Embryonic facial prominence (tissue), 1 donor: ENCODE measurements around the gene KRTAP9-6.
"Not testable (repeated sequence)": the region's sequence is repeated elsewhere in the genome, so short reads cannot be mapped to it uniquely, and the experiment has no call there.

Experiments used
- DNase-seq: peaks from one replicate; pipeline ENCODE4 v3.0.0-alpha.2; 2016; ENCODE audit errors: extremely low spot score

Gene KRTAP9-6

GRCh38 chr17:41271323-41271722 lies 6.1 kb downstream of the KRTAP9-6 start:
- not testable (repeated sequence) for DNase-seq

DNA sequence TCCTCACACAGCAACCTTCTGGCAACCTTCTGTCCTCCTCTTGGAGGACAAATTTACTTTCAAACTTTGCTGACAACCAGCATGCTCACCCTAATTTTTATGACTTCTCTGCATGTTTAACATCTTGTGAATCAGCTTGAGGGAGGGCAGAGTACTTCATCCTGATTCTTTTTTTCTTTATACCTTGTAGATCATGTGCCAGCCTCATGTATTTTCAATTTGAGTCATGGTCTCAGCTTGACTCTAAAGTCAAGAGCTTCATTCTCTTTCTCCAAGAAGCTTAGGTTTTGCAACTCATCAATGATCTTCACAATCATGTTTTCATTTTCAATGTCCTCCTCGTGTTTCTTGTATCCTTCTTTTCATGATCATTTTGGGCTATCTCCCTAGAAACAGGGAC lies 6.7 kb downstream of the KRTAP9-6 start:
- no peak for DNase-seq

DNA sequence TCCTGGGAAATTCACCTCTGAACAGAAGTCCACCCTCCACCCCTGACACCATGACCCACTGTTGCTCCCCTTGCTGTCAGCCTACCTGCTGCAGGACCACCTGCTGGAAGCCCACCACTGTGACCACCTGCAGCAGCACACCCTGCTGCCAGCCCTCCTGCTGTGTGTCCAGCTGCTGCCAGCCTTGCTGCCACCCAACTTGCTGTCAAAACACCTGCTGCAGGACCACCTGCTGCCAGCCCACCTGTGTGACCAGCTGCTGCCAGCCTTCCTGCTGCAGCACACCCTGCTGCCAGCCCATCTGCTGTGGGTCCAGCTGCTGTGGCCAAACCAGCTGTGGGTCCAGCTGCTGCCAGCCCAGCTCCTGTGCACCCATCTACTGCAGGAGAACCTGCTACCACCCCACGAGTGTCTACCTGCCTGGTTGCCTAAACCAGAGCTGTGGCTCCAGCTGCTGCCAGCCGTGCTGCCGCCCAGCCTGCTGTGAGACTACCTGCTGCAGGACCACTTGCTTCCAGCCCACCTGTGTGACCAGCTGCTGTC lies 10.5 kb downstream of the KRTAP9-6 start, which contains the start of gene KRTAP9-7:
Gene KRTAP9-7 (plus strand): TSS at position 51 of the 543 bp plus-strand sequence. CDS start 0 bp downstream, at position 51.
- not testable (repeated sequence) for DNase-seq

GRCh38 chr17:41278176-41278955 lies 13.2 kb downstream of the KRTAP9-6 start:
- DNase-seq, result no peak

- no peak for DNase-seq
Observed at GRCh38 chr17:41284043-41284442, 18.9 kb downstream of the KRTAP9-6 start.

- DNase-seq, result no peak
Observed at GRCh38 chr17:41284546-41284945, 19.4 kb downstream of the KRTAP9-6 start.

DNA sequence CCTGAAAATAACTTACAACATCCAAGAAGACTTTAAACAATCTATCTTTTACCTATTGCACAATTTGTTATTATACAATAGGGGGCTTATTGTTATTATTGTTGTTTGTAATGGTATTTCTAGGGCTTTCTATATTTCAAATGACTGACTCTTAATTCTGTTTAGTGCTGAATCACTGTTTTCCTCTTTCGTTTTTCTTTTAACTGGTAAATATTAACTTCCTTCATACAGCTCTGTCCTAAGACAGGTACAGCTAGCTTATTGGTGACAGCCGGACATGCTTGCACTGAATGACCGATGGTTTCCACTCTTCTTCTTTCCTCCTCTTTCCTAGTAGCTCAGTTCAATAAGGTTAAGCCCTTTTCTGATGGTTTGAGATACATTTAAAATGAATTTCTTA lies 21.9 kb downstream of the KRTAP9-6 start:
- no peak for DNase-seq

- DNase-seq, result no peak
Observed at GRCh38 chr17:41294016-41294415, 28.8 kb downstream of the KRTAP9-6 start.

GRCh38 chr17:41296846-41297245 lies 31.7 kb downstream of the KRTAP9-6 start:
- DNase-seq, result peak; percentile 8

GRCh38 chr17:41298458-41299135 lies 33.4 kb downstream of the KRTAP9-6 start:
- no peak for DNase-seq

- DNase-seq, result no peak
Observed at GRCh38 chr17:41301204-41301790, 36.1 kb downstream of the KRTAP9-6 start.

DNA sequence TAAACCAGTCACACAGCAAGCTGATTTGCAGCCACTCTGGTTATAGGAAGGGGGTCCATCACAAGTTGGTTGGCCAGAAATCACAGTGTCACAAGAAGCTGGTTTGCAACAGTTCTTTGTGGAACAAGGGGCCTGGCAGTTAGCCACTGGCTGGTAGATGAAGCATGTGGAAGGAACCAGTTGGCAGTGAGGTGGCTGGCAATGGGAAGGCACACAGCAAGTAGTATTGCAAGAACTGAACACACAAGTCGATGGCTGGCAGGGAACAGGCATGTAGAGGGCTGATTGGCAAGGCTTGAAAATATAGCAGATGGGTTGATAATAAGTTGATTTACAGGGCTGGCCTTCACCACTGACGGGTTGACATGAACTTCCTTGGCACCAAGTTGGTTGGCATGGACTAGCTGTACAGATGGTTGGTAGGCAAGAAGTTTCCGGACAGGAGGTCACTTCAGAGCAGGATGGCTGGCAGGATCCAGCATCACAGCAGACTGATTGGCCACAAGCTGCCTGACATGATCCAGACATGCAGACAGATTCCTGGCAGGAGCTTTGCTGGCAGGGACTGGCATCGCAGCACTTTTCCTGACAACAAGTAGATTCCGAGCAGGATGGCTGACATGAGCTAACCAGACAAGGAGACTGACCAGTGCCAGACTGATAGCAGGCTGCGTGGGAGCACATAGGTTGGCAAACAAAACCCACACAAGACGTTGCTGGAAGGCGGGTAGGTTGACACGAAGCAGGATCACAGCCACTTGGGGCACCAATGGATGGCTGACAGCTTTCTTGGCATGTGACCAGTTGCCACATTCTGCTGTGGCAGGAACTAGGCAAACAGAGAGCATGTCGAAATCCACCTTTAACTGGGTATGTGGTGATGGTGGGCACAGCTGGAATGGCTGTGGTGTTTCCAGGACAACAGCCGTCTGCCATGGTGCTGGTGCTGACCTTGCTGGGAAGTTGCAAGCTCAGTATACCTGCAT lies 37.0 kb downstream of the KRTAP9-6 start, which contains the start of gene KRTAP29-1:
Gene KRTAP29-1 (minus strand): TSS at position 936 of the 986 bp plus-strand sequence. CDS start 0 bp downstream, at position 936.
- DNase-seq, result no peak

DNA sequence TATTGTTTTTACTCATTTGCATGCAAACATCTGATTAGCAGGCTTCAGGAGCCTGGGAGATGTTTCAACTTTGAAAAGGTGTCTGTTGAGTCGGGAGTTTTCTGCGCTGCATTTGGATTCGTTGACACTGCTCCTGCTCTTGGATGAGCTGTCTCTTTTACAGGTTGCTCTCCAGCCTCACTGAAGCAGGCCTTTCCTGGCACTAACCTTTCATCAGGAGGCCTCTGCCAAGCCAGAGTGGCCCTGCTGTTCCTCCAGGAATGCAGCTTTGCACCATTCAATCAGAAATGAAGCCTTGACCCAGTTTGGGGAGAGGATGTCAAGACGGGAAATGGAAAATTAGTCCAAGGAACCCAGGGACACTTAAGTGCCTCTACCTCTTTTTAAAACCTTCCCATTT lies 37.8 kb downstream of the KRTAP9-6 start:
- no peak for DNase-seq

DNA sequence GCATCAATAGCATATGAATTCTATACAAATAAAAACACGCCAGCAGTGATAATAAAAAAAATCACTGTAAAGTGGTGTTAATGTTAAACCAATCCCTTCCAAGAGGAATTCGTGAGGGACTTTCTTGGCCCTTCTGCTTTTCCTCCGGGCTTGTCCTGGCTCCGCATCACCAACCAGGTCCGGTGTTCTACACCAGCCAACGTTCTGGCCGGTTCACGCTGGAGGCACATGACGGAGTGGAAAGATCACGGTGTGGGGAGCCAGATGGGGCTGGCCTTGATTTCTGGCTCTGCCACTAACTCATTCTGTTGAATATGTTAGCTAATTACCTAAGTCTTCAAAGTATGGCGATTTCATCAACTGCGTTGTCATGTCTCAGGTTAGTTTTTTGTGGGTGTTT lies 38.9 kb downstream of the KRTAP9-6 start:
- DNase-seq, result no peak

- no peak for DNase-seq
Observed at GRCh38 chr17:41307647-41308046, 42.5 kb downstream of the KRTAP9-6 start.

GRCh38 chr17:41308251-41308917 lies 43.2 kb downstream of the KRTAP9-6 start:
- DNase-seq, result no peak

GRCh38 chr17:41308918-41309359 lies 43.8 kb downstream of the KRTAP9-6 start, which contains the start of gene KRTAP16-1:
Gene KRTAP16-1, minus strand, starts transcription at chr17:41309309. Its CDS starts 56 bp downstream, at chr17:41309253.
- DNase-seq, result no peak

GRCh38 chr17:41311111-41311510 lies 45.9 kb downstream of the KRTAP9-6 start:
- DNase-seq, result no peak

DNA sequence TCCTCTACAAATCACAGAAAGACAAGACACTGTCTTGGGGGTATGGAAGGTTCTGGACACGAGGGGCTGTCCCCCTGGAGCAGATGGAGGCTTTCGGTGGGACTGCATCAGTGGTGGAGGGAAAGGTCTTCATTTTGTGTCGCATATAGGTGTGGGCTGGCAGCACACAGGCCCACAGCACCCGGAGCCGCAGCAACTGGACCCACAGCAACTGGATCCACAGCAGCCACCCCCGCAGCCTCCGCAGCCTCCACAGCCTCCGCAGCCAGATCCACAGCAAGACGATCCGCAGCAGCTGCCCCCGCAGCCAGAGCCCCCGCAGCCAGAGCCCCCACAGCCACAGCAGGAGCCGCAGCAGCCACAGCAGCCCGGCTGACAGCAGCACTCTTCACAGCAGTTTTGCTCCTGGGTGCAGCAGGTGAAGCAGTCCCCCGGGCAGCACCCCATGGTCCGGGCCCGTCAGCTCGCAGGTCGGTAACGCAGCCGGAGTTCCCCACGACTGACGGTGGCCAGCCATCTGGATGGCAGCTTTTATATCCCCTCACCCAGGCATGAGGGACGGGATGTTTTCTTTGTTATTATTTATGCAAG lies 50.1 kb downstream of the KRTAP9-6 start, which contains the start of gene KRTAP17-1:
Gene KRTAP17-1 (minus strand): TSS at position 507 of the 591 bp plus-strand sequence. CDS start 60 bp downstream, at position 447.
- DNase-seq, result no peak
